PC-9 (cell line): ENCODE measurements around the gene GPRIN1.

Source experiments
- CTCF ChIP-seq: fragments of 200-600 bp; sonication (generic); conservative IDR thresholded peaks from 2 replicates; pipeline ENCODE4 v1.6.1; 2017; ENCODE audit warnings: mixed run types, antibody characterized with exemption, mild to moderate bottlenecking, moderate library complexity
- EZH2 ChIP-seq: fragments of 200-600 bp; sonication (generic); IDR thresholded peaks from 2 replicates; pipeline ENCODE4 v1.8.0; 2017; ENCODE audit warnings: antibody characterized with exemption, low read depth

GRCh38 chr5:176647843-176648473 is 38.0 kb upstream of the GPRIN1 start:
- TF ChIP-seq CTCF (no peak), EZH2 (no peak)
